EH (cell line): Measurements from ENCODE around the gene BRD2.

Experiments used
- DNase-seq: peaks from one replicate; pipeline ENCODE4 v3.0.0-alpha.2; 2015; ENCODE audit warnings: low read depth

BRD2 gene

DNA sequence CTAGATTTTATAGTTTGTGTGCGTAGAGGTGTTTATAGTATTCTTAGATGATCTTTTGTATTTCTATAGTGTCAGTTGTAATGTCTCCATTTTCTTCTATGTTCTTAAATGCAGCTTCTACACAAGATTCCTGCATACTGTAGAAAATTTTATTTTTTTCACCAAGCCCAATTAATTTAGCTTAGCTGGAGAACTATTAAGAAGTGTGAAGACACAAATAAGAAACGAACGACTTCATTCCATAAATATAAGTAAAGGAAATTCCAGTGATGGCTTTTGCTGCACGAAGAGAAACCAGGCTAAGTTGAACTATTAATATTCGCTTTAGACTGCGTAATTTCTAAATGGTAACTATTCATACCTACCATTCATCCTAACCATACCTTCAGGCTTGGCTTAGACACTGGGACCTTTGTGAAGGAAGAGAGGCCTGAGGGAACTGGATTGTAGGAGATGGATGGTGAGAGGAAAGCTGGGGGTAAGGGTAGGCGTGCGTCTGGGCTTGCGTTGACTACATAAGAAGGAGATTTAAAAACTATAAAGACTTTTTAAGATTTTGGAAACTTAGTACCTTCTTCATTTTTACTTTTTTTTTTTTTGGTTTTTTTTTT, 25.1 kb downstream of the BRD2 start:
- no peak for DNase-seq

DNA sequence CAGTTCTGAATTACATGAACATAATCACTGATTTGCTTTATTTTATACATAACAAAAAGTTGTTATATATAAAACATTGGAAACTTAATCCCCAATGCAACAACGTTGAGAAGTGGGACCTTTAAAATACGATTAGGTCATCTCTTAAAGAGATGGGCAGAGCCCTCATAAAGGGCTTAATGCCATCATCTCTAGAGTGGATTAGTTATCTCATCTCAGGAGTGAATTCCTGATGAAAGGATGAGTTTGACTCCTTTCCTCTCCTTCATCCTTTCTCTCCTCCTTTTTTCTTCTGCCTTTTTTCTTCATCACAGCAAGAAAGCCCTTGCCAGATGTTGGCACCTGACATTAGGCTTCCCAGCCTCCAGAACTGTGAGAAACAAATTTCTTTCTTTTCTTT, 27.1 kb downstream of the BRD2 start:
- DNase-seq: no peak

DNA sequence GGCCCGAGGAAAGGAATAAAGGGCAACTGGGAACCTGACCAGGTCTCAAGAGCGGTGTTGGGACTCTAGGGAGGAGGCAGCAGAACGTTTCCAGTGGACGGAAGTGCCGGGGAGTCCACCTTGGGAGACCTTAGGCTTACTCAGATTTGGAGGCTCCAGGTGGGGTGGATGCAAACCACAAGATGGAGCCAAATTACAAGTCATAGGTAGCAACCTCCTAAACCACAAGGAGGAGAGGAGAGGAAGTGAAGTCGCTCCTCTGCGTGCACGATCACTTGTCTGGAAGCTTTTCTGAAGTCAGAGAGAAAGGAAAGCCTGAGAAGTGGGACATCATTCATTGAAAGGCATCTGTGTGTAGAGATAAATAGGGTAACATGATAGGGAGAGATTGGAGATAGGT, 31.7 kb downstream of the BRD2 start:
- DNase-seq: no peak

DNA sequence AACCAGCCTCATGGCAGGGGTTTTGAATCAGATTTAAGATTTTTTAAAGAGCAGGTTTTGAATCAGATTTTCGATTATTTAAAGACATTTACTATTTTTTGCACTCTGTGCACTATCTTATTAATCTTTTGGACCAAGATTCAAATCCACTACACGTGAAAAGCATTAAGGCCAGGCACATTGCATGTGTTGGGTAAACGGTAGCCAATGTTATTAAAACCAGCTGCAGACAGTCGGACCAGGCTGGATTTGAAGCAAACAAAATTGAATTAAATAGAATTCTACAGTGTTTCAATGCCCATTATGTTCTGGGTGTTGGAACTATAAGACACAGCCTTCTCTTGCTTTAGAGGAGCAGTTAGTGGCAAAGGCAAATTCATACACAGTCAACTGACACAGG, 33.3 kb downstream of the BRD2 start:
- DNase-seq: no peak

DNA sequence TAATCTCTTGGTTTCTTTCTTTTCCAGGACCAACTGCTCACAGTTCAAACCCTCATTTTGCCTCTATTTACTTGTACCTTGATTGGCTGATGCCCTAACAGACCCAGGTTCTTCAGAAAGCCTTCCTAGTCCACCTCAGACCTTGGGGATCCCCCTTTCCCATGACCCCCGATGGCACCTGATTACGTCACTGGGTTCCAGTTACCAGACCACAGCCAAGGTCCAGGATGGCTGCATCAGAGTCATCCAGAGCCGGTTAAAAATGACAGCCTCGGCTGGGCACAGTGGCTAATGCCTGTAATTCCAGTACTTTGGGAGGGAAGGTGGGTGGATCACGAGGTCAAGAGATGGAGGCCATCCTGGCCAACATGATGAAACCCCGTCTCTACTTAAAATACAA, 36.5 kb downstream of the BRD2 start:
- no peak for DNase-seq

DNA sequence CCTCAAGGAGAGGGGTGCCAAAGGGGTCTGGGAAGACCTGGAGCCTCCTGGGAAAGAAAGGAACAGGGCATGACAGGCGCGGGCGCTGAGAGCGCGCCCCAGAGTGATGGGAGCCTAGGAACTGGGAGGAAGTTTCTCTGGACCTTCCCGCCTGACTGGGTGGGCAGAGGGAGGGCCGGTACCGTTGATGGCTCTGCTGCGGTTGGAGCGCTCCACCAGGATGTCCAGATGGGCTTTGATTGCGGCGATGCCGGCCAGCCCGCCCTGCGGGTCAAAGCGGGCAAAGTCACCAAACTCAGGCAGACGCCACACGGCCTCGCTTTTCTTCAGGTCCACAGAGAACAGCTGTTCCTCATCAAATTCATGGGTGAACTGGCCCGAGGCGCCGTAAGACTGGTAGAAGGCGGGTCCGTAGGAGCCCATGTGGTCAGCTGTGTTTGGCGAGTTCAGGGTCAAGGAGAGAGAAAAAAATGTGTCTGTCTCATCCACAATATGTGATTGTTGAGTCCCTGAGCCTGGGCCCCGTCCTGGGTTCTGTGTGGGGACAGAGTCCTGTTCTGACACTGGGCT, 39.5 kb downstream of the BRD2 start:
- DNase-seq: no peak

DNA sequence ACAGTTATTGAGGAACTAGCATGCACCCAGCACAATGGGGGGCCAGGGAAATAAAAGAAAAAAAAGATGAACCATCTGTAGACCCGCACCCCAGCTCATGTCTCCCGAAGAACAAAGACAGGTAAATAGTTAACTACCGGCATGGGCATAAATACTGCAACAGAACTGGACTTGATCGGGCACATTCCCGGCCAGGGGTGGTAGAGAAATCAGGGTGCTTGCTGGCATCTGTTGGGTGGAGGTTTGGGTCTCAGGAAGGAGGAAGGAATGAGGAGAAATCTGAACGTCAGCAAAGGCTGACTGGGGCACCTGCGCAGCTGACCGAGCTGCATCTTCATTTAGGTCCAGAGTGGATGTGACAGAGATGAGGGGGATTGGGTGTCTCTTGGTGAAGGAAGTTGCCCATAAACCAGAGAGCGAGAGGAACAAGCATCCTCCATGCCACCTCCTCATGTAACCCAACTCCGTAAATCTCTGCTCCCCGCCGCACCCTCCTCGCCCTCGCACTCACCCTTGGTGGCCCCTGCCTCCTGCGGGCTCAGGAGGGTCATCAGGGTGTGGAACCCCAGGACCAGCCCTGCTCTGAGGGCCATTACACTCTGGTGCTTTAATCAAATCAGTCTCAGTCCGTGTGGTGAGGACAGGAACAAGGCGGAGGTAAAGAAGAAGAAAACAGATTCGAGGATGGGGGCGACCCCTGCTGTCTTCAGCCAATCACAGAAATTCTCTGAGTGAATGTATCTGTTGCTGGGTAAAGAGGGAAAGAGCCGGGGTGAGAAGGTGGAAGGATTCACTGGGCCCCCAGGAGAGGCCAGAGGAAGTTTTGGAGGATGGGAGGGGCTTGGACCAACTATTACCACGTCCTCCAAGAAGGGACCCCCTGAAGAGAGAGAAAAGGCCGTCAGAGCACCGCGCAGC, 40.8 kb downstream of the BRD2 start, which contains the start of gene HLA-DOA:
Gene HLA-DOA, minus strand, starts transcription at position 648 of the 918 bp plus-strand sequence.
- peak; percentile 19 for DNase-seq

DNA sequence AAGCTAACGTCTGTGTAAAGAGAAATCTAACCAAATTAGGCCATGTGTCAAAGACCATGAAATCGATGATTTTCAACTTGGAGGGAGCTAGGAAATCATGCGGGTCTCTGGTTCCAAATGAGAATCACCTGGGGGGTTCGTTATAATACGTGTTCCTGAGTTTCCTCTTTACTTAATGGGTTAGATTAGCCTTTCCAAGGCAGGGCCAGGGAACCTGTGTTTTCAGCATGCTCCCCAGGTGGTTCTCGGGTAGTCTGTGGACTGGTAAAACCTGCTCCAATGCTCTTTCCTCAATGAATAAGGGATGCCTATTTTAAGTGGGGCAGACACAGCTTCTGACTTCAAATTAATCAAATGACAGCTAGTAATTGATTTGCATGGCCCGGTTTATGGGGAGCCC, 42.0 kb downstream of the BRD2 start:
- DNase-seq: no peak

DNA sequence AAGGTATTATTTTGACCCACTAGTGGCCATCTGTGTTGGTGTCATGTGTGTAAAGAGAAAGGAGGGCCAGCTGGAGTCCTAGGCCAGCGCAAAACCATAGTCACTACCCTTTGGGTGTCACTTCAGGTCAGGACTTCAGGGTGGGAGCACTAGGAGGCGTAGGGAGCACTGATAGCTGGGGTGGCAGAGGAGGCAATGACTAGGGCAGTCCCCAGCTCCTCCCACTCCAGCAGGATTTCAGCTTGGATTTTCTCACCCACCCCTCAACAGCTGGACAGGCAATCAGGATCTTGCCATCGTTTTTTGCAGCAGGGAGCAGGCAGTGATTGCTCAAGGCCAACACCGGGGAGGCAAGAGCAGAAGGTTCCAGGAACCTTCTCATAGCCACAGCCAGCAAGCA, 45.2 kb downstream of the BRD2 start:
- DNase-seq: no peak

DNA sequence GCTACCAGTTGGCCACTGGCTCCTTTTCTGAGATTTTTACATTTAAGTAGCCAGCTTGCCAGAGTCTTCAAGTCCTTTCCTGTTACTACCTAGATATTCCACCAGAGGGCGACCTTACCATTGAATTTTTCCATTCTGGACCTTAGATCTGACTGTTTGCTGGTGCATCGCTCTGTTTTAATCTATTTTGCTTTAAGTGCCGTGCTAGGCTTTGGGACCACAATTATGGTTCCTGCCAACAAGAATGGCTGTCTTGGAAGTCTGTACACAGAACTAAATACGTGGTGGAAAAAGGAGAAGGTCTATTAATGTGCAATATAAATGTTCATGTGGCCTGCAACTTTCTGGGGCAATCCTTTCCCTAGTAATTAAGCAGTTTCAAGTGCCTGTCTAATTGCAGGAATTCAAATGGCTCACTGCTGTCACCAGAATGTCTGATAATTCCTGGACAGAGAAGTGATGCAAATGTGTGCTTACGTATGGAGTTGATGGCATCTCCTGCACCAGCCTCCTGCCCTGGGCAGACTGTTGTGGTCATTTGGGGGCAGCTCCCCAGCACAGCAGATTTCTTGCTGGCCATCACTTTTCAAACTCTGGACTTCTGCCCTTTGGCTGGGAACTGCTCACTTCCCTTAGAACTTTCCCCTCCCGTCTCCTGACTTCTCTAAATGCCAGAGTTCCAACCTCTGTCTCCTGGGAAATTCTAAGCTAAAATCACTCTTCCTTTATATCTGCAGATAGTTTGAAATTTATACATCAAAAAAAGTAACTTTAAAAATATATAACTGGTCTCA, 46.6 kb downstream of the BRD2 start:
- peak; percentile 82 for DNase-seq

DNA sequence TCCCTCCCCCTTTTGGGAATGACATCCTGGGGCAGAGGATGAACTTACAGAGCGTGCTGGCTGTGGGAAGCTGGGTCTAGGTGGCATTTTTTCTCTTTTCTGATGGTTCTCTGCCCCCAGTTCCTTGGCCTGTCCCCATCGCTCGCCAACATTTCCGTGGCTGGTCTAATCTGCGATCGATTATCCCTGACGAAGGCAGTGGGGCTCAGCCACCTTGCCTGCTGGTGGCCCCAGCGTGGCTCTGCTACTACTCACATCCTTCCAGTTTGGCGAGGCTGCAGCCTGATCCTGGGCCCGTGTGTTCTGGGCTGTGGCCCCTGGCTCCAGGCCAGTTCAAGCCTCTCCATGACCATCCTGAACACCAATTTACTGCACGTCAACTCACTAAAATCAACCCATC, 47.4 kb downstream of the BRD2 start:
- no peak for DNase-seq

DNA sequence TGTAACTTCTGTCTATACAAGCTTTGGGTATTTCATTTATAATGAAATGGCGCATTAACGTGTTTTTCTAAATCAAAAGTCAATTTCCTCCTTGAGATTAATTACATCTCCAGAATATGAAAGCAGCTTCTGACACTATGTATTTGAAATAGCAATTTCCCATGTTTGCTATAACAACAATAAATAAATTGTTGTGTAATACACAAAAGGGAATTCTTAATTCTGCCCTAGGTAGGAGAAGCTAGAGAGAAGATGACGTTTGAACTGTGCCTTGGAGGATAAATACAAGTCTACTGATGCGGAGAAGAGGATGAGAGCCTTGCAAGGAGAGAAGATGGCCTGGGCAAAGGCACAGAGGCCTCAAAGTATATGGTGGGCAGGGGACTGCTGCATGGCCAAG, 48.6 kb downstream of the BRD2 start:
- no peak for DNase-seq

DNA sequence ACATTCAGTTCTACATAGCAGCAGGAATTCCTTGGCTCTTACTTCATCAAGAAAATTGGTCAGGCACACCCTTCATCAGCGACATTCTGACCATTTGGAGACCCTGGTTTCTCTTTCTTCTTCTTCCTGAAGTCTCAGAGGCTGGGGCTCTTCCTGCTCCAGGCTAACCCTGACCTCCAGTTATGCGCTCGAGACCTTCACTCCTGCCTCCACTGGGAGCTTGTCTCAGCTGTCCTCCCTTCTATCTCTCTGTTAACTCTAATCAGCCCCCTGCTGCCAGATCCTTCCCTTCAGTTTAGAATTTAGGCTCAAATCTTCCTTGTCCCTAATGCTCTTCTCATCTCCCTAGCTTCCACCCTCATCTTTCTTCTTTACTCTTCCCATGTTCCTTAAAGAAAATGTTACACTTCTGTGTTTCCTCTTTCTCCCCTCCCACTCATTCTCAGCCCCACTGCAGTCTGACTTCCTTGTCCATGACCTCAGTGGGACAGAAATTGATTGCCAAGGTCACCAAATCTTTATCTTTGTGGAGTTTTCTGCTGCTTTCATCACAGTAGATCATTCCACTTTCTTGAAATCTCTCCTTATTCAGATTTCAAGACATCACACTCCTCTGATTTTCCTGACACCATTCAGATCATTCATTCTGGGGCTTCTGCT, 49.4 kb downstream of the BRD2 start:
- no peak for DNase-seq

DNA sequence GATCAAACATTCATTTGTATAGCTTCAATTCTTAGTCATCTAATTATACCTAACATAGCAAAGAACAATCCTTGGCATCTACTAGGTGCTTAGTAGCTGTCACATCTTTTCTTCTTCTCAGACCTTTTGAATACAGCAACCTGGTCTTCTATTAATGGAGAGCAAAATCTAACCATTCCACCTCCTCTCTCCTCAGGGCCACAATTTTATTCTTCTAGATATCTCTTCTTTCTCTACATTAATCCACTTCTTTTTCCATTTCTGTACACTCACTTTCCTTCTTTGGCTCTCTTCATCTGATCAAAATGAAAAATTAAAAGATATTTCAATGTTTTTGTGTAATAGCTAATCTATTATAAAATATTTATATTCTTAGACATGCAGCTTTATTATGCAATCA, 50.0 kb downstream of the BRD2 start:
- DNase-seq: no peak

DNA sequence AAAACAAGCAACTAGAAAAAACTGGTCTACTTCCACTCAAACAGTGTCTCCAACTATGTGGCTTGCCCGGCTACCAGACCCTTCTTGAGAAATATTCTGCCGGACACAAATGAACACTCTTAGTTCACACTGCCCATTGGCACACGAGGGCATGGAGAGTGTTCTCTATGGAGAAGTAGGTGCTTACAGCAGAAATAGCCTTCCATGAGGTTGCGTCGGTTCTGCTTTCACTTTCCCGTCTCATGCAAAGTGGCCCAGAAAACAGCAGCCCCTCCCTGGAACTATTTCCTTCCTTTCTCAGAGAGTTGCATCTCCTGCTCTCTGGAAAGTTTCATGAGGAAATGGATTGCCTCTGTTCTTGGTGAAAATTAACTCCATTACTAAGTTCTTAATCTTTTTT, 50.5 kb downstream of the BRD2 start:
- DNase-seq: peak; percentile 32

DNA sequence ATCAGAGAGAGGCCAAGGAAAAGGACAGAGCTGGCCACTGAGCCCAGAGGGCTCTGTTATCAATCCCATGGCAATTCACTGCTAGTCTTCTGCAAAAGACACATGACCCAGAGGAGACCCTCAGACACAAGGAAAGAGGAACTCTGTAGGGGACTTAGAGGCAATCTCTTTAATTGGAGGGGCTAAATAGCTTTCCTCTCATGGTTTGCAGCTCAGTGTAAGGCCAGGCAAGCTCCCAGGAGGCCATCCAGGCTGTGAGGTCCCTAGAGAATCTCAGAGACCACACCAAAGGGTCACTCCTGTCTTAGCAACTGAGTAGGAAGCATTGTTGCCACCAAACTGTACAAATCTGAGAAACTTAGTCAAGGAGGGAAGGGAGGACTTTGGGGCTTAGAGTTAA, 51.0 kb downstream of the BRD2 start:
- DNase-seq: no peak

DNA sequence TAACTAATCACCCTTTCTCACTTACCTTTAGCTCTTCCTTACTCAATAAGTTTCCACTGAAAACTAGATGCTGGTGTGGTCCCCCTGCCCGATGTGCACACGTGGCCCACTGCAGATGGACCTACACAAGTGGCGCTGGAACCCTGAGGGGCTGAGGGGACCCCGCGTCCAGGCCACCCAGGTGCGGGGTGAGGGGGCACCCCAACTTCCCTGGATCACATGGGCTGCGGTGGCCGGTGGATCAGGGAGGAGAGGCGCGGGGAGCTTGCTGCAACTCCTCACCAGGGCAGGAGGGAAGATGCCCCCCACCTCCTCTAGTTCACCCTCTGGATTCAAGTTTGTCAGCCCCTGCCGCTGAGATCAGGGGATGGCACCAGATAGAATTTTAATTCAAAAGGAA, 53.5 kb downstream of the BRD2 start:
- no peak for DNase-seq

DNA sequence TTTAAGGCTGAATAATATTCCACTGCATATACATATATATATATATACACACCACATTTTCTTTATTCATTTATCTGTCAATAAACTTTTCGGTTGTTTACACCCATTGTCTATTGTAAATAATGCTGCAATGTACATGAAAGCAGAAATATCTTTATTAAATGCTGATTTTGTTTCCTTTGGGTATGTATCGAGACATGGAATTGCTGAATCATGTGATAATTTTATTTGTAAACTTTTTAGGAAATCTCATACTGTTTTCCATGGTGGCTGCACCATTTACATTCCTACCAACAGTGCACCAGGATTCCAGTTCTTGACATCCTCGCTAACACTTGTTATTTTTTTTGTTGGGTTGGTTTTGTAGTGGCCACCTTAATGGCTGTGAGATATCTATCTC, 55.1 kb downstream of the BRD2 start:
- DNase-seq: no peak

DNA sequence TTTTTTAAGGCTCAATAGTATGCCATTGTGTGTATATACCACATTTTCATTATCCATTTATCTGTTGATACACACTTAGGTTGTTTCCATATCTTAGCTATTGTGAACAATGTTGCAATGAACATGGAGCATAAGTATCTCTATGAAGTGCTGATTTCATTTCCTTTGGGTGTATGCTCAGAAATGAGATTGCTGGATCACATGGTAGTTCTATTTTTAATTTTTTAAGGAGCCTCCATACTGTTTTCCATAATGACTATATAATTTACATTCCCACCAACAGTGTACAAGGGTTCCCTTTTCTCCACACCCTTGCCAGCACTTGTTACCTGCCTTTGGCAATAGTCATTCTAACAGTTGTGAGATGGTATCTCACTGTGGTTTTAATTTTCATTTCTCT, 56.1 kb downstream of the BRD2 start:
- DNase-seq: no peak

DNA sequence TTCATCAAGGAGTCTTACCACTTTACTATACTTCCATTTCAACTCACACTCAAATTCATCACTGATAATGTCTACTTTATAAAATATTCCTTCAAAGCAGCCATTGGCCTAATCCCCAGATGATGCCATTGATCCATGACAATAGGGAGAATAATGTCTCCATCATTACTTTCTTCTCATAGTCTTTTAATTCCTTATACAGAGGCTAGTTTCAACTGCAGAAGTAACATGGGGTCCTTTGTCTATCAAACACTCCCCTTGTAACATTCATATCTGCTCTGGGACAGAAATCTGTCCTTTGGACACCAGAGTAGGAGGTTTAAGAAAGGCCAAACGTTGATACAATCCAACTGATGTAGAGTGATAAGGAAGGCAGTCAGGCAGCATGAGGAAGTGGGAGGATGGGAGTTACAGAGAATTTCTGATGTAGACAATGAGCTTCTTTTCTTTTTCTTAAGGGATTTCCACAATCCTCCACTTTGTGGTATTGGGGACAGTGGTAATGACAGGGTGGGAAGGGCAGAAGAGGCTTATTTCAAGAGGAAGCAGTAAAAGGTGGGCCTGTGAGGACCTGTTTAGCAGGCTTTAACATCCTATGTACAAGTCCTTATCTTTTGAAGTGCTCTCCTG, 59.9 kb downstream of the BRD2 start:
- DNase-seq: no peak
